Progenitor cell of endocrine pancreas (in vitro differentiated cells): Measurements from ENCODE around the gene ELF3. TPM values are rescaled to one million over a fixed set of nuclear protein-coding genes. Genes with fewer than 3 reads are reported as not detected.

Source experiments
- DNase-seq: peaks from one replicate; pipeline ENCODE4 v3.0.0; 2021; ENCODE audit warnings: low spot score; ENCODE audit not compliant: unreplicated experiment
- H3K27ac Mint-ChIP-seq: 2 replicates; pipeline ENCODE4 v1.8.0; 2021; ENCODE audit warnings: mild to moderate bottlenecking, moderate library complexity, mixed read lengths
- H3K27me3 Mint-ChIP-seq: 2 replicates; pipeline ENCODE4 v1.8.0; 2021; ENCODE audit warnings: mixed read lengths
- H3K36me3 Mint-ChIP-seq: 2 replicates; pipeline ENCODE4 v1.8.0; 2022; ENCODE audit warnings: mixed read lengths; ENCODE audit not compliant: insufficient read depth
- H3K4me1 Mint-ChIP-seq: 2 replicates; pipeline ENCODE4 v1.8.0; 2021; ENCODE audit warnings: low read depth, mixed read lengths
- H3K4me3 Mint-ChIP-seq: 2 replicates; pipeline ENCODE4 v1.8.0; 2021; ENCODE audit warnings: low read depth, mild to moderate bottlenecking, moderate library complexity, mixed read lengths
- H3K9me3 Mint-ChIP-seq: 2 replicates; pipeline ENCODE4 v1.8.0; 2021; ENCODE audit warnings: low read depth, mixed read lengths
- total RNA-seq: library from RNA; stranded (reverse); gene quantifications from 2 replicates; pipeline ENCODE4 v1.2.1, GENCODE V29; 2021
- TF ChIP-seq, protein P1 (sequence below): fragments of 200-600 bp; sonication (generic); IDR thresholded peaks from one replicate; pipeline ENCODE4 v1.5.0; 2021; ENCODE audit warnings: antibody characterized with exemption, mild to moderate bottlenecking; ENCODE audit not compliant: unreplicated experiment

ELF3 gene
- total RNA-seq, 1 donor from 2014 or later, result 74.3 TPM

DNA sequence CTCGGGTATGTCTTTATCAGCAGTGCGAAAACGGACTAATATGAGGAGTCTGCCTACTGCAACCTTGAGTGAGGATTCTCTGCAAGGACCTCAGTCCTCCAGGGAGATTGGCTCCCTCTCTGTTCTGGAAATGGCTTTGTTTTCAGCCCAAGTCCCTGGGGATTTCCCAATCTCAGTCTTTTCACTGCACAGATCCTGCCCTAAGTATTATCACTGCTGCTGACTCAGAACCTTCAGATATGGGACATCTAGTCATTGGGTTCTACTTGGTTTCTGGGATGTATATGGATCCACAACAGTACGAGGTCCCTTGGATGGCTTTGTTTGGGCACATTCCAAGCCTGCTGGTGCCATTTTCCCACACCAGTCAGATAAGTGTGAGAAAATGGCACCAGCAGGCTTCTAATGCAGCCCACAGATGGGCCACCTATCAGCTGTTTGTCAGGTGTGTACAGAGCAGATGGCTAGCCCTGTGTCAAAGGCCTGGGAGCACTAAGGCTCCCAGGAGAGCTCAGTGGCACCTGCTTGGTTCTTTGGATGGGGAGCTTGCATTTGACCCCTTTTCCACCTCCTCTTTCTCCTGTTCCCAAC lies 27.4 kb downstream of the ELF3 start:
- DNase-seq, result no peak
- Mint-ChIP-seq H3K4me3 (no peak overlapping the region), H3K9me3 (peaks cover 3% of the 10 kb centered on the region), H3K27ac (peak overlapping the region; percentile 26), H3K4me1 (peaks cover 19% of the 10 kb centered on the region), H3K36me3 (no peaks in the 10 kb centered on the region), H3K27me3 (no peaks in the 10 kb centered on the region)
- TF ChIP-seq, protein P1, sequence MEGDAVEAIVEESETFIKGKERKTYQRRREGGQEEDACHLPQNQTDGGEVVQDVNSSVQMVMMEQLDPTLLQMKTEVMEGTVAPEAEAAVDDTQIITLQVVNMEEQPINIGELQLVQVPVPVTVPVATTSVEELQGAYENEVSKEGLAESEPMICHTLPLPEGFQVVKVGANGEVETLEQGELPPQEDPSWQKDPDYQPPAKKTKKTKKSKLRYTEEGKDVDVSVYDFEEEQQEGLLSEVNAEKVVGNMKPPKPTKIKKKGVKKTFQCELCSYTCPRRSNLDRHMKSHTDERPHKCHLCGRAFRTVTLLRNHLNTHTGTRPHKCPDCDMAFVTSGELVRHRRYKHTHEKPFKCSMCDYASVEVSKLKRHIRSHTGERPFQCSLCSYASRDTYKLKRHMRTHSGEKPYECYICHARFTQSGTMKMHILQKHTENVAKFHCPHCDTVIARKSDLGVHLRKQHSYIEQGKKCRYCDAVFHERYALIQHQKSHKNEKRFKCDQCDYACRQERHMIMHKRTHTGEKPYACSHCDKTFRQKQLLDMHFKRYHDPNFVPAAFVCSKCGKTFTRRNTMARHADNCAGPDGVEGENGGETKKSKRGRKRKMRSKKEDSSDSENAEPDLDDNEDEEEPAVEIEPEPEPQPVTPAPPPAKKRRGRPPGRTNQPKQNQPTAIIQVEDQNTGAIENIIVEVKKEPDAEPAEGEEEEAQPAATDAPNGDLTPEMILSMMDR, result no peak

DNA sequence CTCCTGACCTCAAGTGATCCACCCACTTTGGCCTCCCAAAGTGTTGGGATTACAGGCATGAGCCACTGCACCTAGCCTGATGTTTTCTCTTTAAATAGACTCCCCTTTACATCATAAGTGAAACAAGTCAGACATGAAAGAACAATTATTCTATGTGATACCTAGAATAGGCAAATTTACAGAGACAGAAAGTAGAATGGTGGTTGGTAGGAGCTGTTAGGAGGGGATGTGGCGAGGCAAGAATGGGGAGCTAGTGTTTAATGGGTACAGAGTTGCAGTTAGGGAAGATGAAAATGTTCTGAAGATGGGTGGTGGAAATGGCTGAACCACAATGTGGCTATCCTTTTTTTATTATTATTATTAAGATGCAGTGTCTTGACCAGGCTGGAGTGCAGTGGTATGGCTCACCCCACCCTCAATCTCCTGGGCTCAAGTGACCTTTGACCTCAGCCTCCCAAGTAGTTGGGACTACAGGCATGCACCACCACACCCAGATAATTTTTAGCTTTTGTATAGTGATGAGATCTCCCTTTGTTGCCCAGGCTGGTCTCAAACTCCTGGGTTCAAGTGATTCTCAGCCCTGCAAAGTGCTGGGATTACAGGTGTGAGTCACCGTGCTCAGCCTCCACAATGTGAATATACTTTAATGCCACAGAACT lies 28.4 kb downstream of the ELF3 start:
- DNase-seq, result no peak
- Mint-ChIP-seq H3K9me3 (peaks cover 3% of the 10 kb centered on the region), H3K4me3 (no peak overlapping the region), H3K4me1 (peaks cover 22% of the 10 kb centered on the region), H3K36me3 (no peaks in the 10 kb centered on the region), H3K27me3 (no peaks in the 10 kb centered on the region), H3K27ac (no peak overlapping the region)
- TF ChIP-seq, protein P1, result no peak

GRCh38 chr1:202045705-202046104 lies 35.3 kb downstream of the ELF3 start:
- H3K4me3 Mint-ChIP-seq, result no peak overlapping the region
- TF ChIP-seq, protein P1, result no peak
- no peak for DNase-seq
- no peaks in the 10 kb centered on the region for H3K36me3 Mint-ChIP-seq
- peak overlapping the region; percentile 73 for H3K27ac Mint-ChIP-seq
- peaks cover 18% of the 10 kb centered on the region for H3K4me1 Mint-ChIP-seq
- no peaks in the 10 kb centered on the region for H3K27me3 Mint-ChIP-seq
- H3K9me3 Mint-ChIP-seq, result peaks cover 4% of the 10 kb centered on the region

DNA sequence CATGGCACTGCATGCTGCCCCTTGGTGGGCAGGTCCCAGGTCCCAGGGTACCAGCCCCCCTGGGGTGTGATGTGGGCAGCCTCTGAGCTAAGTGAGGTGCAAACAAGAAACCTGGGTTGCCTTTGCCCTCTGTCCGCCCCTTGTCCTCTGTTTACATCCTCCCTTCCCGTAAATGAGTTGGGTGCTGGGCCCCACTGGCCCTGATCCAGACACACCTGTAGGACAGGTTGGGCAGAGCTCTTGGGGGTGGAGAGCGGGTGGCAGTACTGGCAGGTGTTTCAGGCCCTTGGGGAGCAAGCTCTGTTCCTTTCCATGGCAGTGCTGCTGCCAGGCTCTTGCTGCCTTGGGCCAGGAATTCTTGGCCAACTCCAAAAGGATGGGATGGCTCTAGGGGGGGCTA lies 35.8 kb downstream of the ELF3 start:
- H3K9me3 Mint-ChIP-seq, result peaks cover 4% of the 10 kb centered on the region
- H3K4me1 Mint-ChIP-seq, result peaks cover 18% of the 10 kb centered on the region
- no peak for DNase-seq
- H3K27ac Mint-ChIP-seq, result no peak overlapping the region
- H3K27me3 Mint-ChIP-seq, result no peaks in the 10 kb centered on the region
- no peak overlapping the region for H3K4me3 Mint-ChIP-seq
- TF ChIP-seq, protein P1, result no peak
- H3K36me3 Mint-ChIP-seq, result no peaks in the 10 kb centered on the region

DNA sequence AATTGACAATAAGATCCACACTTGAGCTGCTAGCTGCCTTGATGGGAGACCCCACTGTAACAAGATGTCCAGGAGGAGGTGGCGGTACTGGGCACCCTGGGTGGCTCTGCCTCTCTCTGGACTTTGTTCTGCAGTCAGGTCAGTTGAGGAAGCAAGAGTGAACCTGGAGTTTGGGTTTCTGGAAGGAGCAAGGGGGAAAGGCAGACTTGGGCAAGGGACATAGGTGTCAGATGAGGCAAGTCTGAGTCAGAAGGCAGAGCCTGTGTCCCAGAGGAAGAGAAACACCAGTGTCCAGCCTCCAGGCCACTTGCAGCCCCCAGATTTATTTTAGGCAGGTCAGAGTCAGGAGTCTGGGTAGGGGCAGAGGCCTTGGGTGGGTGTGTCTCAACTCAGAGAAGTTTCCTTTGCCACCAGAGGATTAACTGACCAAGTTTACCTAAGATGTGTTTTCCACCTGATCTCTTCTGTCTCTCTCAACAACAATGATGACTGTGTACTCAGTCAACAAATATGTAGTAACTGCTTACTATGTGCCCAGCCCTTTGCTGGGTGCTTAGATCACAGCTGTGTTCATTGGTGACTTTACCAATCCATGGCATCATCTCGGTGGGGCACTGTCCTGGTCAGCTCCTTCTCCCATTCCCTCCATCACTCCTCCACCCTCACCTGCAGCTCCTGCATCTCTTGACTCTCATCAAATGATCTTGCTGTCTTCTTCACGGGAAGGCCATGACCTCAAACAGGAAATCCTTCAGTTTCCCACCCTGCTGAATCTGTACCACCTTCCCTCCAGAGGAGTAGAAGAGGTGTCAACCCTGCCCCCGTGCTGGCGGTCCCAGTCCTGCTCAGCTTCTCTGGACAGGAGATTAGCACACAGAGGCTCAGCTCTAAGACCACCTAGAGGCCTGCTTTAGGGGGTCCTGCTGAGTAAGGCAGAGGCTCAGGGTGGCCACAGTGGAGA lies 36.6 kb downstream of the ELF3 start:
- H3K9me3 Mint-ChIP-seq, result peaks cover 4% of the 10 kb centered on the region
- no peaks in the 10 kb centered on the region for H3K27me3 Mint-ChIP-seq
- H3K36me3 Mint-ChIP-seq, result no peaks in the 10 kb centered on the region
- H3K4me1 Mint-ChIP-seq, result peaks cover 18% of the 10 kb centered on the region
- DNase-seq, result no peak
- no peak overlapping the region for H3K4me3 Mint-ChIP-seq
- no peak overlapping the region for H3K27ac Mint-ChIP-seq
- TF ChIP-seq, protein P1, result no peak
